ENCODE measurements around the gene CDK5.

Gene CDK5

DNA sequence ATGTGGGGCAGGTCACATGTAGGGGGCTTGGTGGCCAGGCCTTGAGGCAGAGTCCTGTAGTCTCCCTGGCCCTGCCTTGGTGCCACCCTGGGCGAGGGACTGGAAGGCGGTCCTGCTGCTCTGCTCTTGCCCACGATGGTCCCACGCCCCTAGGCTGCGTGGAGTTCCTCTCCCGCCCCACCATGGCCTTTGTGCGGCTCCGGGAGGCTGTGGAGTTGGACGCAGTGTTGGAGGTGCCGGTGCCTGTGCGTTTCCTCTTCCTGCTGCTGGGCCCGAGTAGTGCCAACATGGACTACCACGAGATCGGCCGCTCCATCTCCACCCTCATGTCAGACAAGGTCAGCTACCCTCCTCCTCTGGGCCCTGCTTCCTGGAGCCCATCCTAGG is 12.9 kb upstream of the CDK5 start:
- Histone ChIP-seq H3K27ac (no peak overlapping the region), H3K4me3 (no peak overlapping the region)
- TF ChIP-seq, protein P1, sequence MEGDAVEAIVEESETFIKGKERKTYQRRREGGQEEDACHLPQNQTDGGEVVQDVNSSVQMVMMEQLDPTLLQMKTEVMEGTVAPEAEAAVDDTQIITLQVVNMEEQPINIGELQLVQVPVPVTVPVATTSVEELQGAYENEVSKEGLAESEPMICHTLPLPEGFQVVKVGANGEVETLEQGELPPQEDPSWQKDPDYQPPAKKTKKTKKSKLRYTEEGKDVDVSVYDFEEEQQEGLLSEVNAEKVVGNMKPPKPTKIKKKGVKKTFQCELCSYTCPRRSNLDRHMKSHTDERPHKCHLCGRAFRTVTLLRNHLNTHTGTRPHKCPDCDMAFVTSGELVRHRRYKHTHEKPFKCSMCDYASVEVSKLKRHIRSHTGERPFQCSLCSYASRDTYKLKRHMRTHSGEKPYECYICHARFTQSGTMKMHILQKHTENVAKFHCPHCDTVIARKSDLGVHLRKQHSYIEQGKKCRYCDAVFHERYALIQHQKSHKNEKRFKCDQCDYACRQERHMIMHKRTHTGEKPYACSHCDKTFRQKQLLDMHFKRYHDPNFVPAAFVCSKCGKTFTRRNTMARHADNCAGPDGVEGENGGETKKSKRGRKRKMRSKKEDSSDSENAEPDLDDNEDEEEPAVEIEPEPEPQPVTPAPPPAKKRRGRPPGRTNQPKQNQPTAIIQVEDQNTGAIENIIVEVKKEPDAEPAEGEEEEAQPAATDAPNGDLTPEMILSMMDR (IDR thresholded peaks at IDR 0.05): no peak
- DNase-seq (ENCODE audit: low spot score): no peak

DNA sequence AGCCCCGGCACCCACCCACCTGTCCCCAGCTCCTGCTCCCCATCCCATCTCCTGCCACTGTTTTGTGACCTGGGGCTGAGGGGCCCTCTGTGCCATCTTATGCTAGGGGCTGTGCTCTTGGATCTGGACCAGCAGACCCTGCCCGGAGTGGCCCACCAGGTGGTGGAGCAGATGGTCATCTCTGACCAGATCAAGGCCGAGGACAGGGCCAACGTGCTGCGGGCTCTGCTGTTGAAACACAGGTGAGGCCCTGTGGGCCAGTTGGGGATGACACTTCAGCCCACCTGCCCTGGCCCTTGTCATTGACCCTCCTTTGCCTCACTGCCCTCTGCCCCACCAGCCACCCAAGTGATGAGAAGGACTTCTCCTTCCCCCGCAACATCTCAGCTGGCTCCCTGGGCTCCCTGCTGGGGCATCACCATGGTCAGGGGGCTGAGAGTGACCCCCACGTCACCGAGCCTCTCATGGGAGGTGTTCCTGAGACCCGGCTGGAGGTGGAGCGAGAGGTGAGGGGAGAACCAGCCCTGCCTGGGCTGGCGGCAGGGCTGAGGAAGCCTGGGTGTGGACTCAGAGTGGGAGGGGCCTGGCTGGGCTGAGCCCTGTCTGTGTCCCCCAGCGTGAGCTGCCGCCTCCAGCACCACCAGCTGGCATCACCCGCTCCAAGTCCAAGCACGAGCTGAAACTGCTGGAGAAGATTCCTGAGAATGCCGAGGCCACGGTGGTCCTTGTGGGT is 12.3 kb upstream of the CDK5 start:
- H3K27ac ChIP-seq: no peak overlapping the region
- TF ChIP-seq, protein P1 (IDR thresholded peaks at IDR 0.05): no peak

DNA sequence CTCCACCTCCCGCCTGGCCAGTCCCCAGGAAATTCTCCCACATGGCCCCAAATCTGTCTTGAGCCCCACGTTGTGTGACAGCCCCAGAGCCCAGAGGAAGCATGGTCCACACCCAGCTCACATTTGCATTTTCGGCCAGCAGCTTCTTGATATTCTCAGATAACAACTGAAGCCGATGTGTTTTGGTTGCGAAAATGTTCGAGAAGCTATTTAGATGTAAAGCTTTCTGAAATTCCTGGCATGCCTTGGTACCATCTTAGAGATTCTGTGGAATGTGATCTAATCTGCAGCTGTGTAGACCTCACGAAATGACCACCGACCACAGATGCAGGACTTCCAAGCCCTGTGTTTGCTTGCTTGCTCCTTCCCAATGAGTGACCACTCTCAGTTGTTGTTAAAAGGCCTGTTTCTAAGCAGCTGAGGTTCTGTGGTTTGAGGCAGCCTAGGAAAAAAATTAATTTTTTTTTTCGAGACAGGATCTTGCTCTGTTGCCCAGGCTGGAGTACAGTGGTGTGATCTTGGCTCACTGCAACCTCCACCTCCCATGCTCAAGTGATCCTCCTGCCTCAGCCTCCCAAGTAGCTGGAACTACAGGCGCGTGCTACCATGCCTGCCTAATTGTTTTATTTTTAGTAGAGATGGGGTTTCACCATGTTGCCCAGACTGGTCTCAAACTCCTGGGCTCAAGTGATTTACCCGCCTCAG is 10.5 kb upstream of the CDK5 start:
- Histone ChIP-seq H3K4me3 (no peak overlapping the region), H3K27ac (no peak overlapping the region)
- TF ChIP-seq, protein P1 (IDR thresholded peaks at IDR 0.05): no peak
- no peak for DNase-seq (ENCODE audit: low spot score)

More for the DNA sequence above, 12.3 kb upstream of the CDK5 start:
- DNase-seq (ENCODE audit: low spot score): no peak
- no peak overlapping the region for H3K4me3 ChIP-seq

DNA sequence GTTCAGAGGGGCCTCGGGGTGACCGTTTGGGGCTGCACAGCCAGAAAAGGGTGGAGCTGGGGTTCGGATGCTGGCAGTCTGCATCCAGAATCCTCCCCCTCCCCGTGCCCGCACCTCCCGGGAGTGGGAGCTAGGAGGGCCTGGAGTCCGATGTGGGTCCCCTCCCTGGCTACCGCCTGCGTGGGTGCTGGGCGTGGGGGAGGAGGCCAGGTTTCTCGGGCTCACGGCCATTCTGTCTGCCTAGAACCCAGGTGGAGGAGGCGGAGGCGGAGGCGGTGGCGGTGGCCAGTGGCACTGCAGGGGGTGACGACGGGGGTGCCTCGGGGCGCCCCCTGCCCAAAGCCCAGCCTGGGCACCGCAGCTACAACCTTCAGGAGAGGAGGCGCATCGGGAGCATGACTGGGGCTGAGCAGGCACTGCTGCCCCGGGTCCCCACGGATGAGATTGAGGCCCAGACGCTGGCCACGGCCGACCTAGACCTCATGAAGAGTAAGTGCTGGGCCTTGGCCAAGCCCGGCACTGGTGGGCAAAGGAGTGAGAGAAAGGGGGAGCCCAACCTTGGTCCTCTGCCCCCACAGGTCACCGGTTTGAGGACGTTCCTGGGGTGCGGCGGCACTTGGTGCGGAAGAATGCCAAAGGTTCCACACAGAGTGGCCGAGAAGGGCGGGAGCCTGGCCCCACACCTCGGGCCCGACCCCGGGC is 8.7 kb upstream of the CDK5 start:
- no peak overlapping the region for H3K4me3 ChIP-seq
- H3K27ac ChIP-seq: no peak overlapping the region
- TF ChIP-seq, protein P1 (IDR thresholded peaks at IDR 0.05): no peak
- DNase-seq (ENCODE audit: low spot score): no peak

DNA sequence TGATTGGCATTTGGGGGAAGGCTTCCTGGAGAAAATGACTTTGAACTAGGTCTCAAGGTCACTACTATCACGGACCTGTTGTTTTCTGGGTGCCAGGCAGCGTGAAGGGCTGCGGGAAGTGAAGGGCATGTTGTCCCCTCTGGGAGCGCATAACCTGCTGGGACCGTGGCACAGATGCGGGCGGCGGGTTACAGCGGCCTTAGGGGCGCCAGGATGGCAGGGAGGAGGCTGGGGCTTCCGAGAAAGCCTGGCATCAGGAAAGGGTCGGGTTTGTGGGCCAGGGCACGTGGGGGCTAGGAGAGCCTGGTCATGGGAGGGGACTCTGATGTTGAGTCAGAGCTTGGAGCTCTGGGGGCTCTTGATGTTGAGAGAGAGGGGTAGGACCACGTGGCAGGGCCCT is 7.8 kb upstream of the CDK5 start:
- no peak overlapping the region for H3K27ac ChIP-seq
- no peak overlapping the region for H3K4me3 ChIP-seq
- TF ChIP-seq, protein P1 (IDR thresholded peaks at IDR 0.05): no peak
- no peak for DNase-seq (ENCODE audit: low spot score)

DNA sequence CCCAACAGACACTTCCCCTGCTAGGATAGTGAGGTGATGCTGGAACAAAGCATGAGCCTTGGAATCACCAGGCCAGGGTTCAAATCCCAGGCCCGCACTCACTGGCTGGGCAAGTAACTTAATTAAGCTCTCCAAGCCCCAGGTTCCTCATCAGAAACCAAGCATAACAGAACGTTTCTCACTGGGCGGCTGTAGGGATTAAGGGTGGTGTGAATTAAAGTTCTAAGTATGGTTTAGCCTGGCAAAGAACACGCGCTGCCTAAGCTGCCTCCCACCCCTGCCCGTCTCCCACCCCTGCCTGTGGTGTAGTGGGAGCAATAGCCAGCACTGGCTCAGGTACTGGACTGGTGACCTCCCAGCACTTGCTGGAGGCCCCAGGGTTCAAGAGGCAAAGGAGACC is 7.3 kb upstream of the CDK5 start:
- Histone ChIP-seq H3K27ac (no peak overlapping the region), H3K4me3 (no peak overlapping the region)
- TF ChIP-seq, protein P1 (IDR thresholded peaks at IDR 0.05): no peak
- DNase-seq (ENCODE audit: low spot score): no peak

Data from coronary artery (tissue), 2 donors.